HG03439 (cell line): ENCODE results near the gene ZGLP1.

Source experiments
- ATAC-seq: cut with Tn5 transposase; IDR thresholded peaks from one replicate; pipeline ENCODE4 v1.9.1; 2021; ENCODE audit warnings: mild to moderate bottlenecking, moderate library complexity; ENCODE audit not compliant: unreplicated experiment

Gene ZGLP1

DNA sequence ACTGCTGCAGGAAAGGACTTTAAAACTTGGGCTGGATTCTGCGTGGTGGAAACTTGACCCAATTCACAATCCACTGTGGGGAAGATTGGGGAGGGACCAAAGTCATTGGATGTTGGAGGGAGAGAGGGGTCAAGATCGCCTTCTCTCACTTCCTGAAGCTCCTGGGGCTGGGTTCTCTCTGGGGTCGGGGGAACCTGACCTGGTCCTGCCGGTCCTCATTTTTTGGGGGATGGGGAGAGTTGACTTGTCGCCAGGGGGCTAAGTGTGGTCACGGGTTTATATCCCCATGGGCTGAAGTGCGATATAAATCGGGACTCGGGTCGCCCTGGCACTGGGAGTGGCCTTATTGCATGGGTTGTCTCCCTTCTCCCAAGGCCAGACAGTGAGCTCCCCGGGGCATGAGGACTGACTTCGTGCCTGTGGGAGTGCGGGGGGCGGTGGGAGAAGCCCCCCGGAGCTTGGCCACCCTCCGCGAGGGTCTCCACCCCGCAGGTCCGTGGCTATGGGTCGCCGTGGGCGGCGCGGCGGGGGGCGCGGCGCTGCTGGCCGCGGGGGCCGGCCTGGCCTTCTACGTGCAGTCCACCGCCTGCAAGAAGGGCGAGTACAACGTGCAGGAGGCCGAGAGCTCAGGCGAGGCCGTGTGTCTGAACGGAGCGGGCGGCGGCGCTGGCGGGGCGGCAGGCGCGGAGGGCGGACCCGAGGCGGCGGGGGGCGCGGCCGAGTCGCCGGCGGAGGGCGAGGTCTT is 13.6 kb downstream of the ZGLP1 start:
- ATAC-seq = no peak

DNA sequence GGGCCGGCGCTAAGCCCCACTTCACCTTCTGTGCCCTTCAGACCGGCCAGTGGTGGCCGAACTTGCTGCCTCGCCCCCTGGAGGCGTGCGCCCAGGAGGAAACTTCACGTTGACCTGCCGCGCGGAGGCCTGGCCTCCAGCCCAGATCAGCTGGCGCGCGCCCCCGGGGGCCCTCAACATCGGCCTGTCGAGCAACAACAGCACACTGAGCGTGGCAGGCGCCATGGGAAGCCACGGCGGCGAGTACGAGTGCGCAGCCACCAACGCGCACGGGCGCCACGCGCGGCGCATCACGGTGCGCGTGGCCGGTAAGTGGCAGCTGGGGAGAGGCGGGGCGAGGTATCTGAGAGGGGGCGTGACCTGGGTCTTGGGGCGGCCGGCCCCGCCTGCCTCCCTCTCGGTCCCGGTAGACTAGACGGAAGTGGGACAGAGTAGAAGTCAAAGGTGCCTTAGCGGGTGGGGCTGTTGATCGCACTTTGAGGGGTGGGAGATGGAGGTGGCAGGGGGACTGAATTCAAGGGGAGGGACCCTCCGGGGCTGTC is 14.2 kb downstream of the ZGLP1 start:
- ATAC-seq = no peak

DNA sequence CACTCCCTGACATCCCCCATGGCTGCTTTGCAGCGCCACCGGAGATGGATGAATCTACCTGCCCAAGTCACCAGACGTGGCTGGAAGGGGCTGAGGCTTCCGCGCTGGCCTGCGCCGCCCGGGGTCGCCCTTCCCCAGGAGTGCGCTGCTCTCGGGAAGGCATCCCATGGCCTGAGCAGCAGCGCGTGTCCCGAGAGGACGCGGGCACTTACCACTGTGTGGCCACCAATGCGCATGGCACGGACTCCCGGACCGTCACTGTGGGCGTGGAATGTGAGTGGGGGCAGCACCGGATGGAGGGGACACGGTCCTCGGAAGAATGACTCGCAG is 15.3 kb downstream of the ZGLP1 start:
- no peak for ATAC-seq

DNA sequence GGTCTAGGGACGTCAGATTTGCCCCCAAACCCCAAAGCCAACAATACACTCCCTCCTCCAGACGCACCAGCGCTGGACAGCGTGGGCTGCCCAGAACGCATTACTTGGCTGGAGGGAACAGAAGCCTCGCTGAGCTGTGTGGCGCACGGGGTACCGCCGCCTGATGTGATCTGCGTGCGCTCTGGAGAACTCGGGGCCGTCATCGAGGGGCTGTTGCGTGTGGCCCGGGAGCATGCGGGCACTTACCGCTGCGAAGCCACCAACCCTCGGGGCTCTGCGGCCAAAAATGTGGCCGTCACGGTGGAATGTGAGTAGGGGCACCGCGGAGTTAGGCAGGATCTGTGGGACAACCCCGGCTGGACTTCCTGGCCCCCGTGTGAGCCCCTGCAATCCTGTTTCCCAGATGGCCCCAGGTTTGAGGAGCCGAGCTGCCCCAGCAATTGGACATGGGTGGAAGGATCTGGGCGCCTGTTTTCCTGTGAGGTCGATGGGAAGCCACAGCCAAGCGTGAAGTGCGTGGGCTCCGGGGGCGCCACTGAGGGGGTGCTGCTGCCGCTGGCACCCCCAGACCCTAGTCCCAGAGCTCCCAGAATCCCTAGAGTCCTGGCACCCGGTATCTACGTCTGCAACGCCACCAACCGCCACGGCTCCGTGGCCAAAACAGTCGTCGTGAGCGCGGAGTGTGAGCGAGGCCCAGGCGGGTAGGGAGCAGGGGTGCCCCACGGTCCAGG is 15.8 kb downstream of the ZGLP1 start:
- ATAC-seq = no peak

DNA sequence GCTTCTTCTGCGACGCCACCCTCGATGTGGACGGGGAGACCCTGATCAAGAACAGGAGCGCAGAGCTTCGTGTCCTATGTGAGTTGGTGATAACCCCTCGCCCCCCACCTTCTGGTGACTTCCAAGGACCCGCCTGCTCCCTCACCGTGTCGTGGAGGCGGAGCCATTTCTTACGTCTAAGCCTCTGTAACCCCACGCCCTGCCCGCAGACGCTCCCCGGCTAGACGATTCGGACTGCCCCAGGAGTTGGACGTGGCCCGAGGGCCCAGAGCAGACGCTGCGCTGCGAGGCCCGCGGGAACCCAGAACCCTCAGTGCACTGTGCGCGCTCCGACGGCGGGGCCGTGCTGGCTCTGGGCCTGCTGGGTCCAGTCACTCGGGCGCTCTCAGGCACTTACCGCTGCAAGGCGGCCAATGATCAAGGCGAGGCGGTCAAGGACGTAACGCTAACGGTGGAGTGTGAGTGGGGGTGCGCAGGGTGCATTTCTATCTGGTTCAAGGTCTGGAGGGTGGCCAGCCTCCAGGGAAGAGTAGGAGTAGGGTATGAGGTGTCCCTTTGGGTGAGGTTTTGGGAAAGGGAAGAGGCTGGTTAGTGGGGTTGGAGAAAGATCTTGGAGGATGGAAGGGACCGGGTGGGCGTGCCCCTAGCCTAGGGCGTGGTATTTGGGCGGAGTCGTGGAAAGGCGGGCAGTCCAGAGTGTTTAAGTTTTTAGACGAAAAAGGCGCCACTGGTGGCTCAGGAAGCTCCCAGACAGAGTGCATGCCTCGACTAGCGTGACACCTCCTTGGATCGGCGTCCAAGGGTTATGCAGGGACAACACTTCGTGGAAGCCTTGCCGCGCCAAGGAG is 16.6 kb downstream of the ZGLP1 start:
- no peak for ATAC-seq

DNA sequence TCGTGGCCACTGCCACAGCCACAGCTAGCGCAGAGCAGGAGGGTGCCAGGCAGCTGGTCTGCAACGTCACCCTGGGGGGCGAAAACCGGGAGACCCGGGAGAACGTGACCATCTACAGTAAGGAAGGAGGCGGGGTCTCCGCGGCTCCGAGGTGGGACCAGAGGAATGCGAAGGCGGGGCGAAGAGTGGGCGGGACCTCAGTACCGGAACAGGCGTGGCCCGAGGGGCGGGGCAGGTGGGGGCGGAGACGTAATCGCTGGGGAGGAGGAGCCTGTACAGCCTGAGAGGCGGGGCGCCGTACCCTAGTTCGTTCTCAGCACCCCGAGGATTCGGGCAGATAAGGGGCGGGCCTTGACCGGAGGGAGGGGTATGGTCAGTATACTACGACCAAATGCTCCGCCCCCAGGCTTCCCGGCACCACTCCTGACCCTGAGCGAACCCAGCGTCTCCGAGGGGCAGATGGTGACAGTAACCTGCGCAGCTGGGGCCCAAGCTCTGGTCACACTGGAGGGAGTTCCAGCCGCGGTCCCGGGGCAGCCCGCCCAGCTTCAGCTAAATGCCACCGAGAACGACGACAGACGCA is 17.3 kb downstream of the ZGLP1 start:
- no peak for ATAC-seq

DNA sequence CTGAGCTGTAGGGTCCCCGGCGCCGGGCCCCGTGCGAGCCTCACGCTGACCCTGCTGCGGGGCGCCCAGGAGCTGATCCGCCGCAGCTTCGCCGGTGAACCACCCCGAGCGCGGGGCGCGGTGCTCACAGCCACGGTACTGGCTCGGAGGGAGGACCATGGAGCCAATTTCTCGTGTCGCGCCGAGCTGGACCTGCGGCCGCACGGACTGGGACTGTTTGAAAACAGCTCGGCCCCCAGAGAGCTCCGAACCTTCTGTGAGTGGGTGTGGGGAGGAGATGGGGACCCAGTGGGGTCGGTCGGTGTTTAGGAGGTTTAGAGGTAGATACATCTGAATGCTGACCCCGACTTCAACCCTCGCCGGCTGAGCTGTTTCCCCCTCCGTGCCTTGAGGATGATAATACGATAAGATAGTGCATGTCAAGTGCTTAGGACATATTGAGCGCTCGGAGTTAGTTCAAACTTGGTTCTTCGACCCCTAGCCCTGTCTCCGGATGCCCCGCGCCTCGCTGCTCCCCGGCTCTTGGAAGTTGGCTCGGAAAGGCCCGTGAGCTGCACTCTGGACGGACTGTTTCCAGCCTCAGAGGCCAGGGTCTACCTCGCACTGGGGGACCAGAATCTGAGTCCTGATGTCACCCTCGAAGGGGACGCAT is 17.9 kb downstream of the ZGLP1 start:
- ATAC-seq = no peak

- no peak for ATAC-seq
Measured at GRCh38 chr19:10290876-10291553, 18.6 kb downstream of the ZGLP1 start.

GRCh38 chr19:10290357-10290875 is 19.2 kb downstream of the ZGLP1 start:
- ATAC-seq = no peak

DNA sequence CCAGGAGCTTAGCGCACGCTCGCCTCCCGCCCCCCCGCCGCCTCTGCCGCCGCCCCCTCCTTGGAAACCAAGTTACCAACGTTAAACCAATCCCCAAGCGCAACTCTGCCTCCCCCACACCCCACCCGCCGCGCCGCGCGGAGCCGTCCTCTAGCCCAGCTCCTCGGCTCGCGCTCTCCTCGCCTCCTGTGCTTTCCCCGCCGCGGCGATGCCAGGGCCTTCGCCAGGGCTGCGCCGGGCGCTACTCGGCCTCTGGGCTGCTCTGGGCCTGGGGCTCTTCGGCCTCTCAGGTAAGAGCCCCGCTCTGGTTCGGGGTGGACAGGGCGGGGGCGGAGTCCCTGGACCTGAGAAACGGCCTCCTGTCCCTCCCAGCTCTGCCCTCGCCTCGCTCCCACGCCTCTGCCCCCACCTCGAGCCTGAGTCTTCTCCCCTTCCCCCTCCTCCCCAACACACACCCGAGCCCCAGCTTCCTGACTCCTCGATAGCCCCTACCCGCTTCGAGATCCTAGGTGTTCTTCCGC is 19.7 kb downstream of the ZGLP1 start, which contains the start of gene ICAM5:
Gene ICAM5, plus strand, starts transcription at position 117 of the 521 bp plus-strand sequence. Its CDS starts 92 bp downstream, at position 209.
- no peak for ATAC-seq

GRCh38 chr19:10289167-10289835 is 20.3 kb downstream of the ZGLP1 start:
- ATAC-seq = no peak

- no peak for ATAC-seq
Measured at GRCh38 chr19:10288662-10289166, 20.9 kb downstream of the ZGLP1 start.

DNA sequence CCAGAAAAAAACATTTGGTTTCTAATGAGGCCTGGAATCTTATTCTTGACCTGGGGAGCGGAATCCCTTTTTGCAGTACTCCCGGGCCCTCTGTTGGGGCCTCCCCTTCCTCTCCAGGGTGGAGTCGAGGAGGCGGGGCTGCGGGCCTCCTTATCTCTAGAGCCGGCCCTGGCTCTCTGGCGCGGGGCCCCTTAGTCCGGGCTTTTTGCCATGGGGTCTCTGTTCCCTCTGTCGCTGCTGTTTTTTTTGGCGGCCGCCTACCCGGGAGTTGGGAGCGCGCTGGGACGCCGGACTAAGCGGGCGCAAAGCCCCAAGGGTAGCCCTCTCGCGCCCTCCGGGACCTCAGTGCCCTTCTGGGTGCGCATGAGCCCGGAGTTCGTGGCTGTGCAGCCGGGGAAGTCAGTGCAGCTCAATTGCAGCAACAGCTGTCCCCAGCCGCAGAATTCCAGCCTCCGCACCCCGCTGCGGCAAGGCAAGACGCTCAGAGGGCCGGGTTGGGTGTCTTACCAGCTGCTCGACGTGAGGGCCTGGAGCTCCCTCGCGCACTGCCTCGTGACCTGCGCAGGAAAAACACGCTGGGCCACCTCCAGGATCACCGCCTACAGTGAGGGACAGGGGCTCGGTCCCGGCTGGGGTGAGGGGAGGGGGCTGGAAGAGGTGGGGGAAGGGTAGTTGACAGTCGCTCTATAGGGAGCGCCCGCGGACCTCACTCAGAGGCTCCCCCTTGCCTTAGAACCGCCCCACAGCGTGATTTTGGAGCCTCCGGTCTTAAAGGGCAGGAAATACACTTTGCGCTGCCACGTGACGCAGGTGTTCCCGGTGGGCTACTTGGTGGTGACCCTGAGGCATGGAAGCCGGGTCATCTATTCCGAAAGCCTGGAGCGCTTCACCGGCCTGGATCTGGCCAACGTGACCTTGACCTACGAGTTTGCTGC is 22.5 kb downstream of the ZGLP1 start, which contains the start of gene ICAM4:
Gene ICAM4, plus strand, starts transcription at position 153 of the 935 bp plus-strand sequence. Its CDS starts 58 bp downstream, at position 211.
- no peak for ATAC-seq

DNA sequence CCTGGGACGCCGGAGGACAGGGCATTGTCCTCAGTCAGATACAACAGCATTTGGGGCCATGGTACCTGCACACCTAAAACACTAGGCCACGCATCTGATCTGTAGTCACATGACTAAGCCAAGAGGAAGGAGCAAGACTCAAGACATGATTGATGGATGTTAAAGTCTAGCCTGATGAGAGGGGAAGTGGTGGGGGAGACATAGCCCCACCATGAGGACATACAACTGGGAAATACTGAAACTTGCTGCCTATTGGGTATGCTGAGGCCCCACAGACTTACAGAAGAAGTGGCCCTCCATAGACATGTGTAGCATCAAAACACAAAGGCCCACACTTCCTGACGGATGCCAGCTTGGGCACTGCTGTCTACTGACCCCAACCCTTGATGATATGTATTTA is 24.2 kb downstream of the ZGLP1 start:
- ATAC-seq = no peak

DNA sequence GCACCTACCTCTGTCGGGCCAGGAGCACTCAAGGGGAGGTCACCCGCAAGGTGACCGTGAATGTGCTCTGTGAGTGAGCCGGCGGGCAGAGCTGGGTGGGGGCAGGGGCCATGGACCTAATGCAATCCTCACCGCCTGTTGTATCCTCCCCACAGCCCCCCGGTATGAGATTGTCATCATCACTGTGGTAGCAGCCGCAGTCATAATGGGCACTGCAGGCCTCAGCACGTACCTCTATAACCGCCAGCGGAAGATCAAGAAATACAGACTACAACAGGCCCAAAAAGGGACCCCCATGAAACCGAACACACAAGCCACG is 24.7 kb downstream of the ZGLP1 start:
- no peak for ATAC-seq

GRCh38 chr19:10284065-10284959 is 25.3 kb downstream of the ZGLP1 start:
- no peak for ATAC-seq
